Activated CD4-positive, alpha-beta T cell treated with anti-CD3 and anti-CD28 coated beads, Interleukin-2, amount 10 ng/mL, durations not matched to agents 7 days and 5 days (primary cell): ENCODE measurements around the gene UBA52. TPM values are rescaled to one million over a fixed set of nuclear protein-coding genes. Genes with fewer than 3 reads are reported as not detected.
A peak's percentile ranks its signal among the peaks of the same experiment; 100 is the strongest.
"Not testable (repeated sequence)": the region's sequence is repeated elsewhere in the genome, so short reads cannot be mapped to it uniquely, and the experiment has no call there.

ENCODE experiments used
- CTCF ChIA-PET: fragments of 350-600 bp; sonication (Branson Sonifier 250); formaldehyde crosslinking; loops from one replicate; lab custom pipeline; 2021; ENCODE audit warnings: antibody characterized with exemption; lab: Charles Lee
- POLR2A ChIA-PET: fragments of 350-600 bp; sonication (Branson Sonifier 250); formaldehyde crosslinking; loops from one replicate; lab custom pipeline; 2021; ENCODE audit warnings: antibody characterized with exemption; lab: Charles Lee
- DNase-seq: peaks from one replicate; pipeline ENCODE4 v3.0.0-alpha.2; 2020
- H3K27ac Mint-ChIP-seq: one replicate; pipeline ENCODE4 v1.8.0; 2021; ENCODE audit warnings: mild to moderate bottlenecking, moderate library complexity, mixed read lengths
- H3K27me3 Mint-ChIP-seq: one replicate; pipeline ENCODE4 v1.8.0; 2021; ENCODE audit warnings: mixed read lengths
- H3K36me3 Mint-ChIP-seq: one replicate; pipeline ENCODE4 v1.8.0; 2021; ENCODE audit warnings: low read depth, mixed read lengths
- H3K4me1 Mint-ChIP-seq: one replicate; pipeline ENCODE4 v1.8.0; 2021; ENCODE audit warnings: mixed read lengths
- H3K4me3 Mint-ChIP-seq: one replicate; pipeline ENCODE4 v1.8.0; 2021; ENCODE audit warnings: mild to moderate bottlenecking, moderate library complexity, mixed read lengths
- H3K9me3 Mint-ChIP-seq: one replicate; pipeline ENCODE4 v1.8.0; 2021; ENCODE audit warnings: mixed read lengths
- total RNA-seq, 2 experiments: library from RNA; stranded (reverse); gene quantifications; one replicate each; pipeline ENCODE4 v1.2.3, GENCODE V29; 2021

The UBA52 gene
- total RNA-seq, 2 experiments from 2014 or later, result 1,627 to 1,778 TPM

GRCh38 chr19:18588611-18589379 lies 17.1 kb downstream of the UBA52 start, which contains the start of gene REX1BD:
Gene REX1BD, plus strand, starts transcription at chr19:18588798. Its CDS starts 4 bp downstream, at chr19:18588802.
- CTCF ChIA-PET, result interaction anchor here (0.6 to 3.8 kb wide), 39 partner anchors 8 to 784 kb away, joined by 3 to 41 read pairs (median 4); partner anchors contain the start of genes COPE, DDX49, FKBP8 and KXD1
- POLR2A ChIA-PET, result interaction anchor here (1.0 to 2.2 kb wide), 3 partner anchors 17 to 69 kb away, joined by 3 to 14 read pairs (median 3); partner anchors contain the start of gene UBA52
- Mint-ChIP-seq H3K9me3 (no peaks in the 10 kb centered on the region), H3K36me3 (peaks cover 16% of the 10 kb centered on the region), H3K27ac (peak within 1 kb of the TSS; percentile 95), H3K4me1 (peaks cover 44% of the 10 kb centered on the region), H3K4me3 (peak within 1 kb of the TSS; percentile 84), H3K27me3 (peaks cover 2% of the 10 kb centered on the region)
- DNase-seq, result peak; percentile 89

GRCh38 chr19:18589380-18590272 lies 18.0 kb downstream of the UBA52 start:
- Mint-ChIP-seq H3K27me3 (peaks cover 3% of the 10 kb centered on the region), H3K9me3 (no peaks in the 10 kb centered on the region), H3K4me3 (peak overlapping the region; percentile 84), H3K36me3 (peaks cover 16% of the 10 kb centered on the region), H3K27ac (peak overlapping the region; percentile 95), H3K4me1 (peaks cover 45% of the 10 kb centered on the region)
- POLR2A ChIA-PET, result interaction anchor here (0.6 to 2.2 kb wide), 5 partner anchors 18 to 810 kb away, joined by 3 to 14 read pairs (median 3); partner anchors contain the start of gene UBA52
- DNase-seq, result peak; percentile 77
- CTCF ChIA-PET, result interaction anchor here (0.6 to 3.8 kb wide), 37 partner anchors 8 to 785 kb away, joined by 3 to 41 read pairs (median 4); partner anchors contain the start of genes COPE, DDX49, FKBP8 and KXD1

DNA sequence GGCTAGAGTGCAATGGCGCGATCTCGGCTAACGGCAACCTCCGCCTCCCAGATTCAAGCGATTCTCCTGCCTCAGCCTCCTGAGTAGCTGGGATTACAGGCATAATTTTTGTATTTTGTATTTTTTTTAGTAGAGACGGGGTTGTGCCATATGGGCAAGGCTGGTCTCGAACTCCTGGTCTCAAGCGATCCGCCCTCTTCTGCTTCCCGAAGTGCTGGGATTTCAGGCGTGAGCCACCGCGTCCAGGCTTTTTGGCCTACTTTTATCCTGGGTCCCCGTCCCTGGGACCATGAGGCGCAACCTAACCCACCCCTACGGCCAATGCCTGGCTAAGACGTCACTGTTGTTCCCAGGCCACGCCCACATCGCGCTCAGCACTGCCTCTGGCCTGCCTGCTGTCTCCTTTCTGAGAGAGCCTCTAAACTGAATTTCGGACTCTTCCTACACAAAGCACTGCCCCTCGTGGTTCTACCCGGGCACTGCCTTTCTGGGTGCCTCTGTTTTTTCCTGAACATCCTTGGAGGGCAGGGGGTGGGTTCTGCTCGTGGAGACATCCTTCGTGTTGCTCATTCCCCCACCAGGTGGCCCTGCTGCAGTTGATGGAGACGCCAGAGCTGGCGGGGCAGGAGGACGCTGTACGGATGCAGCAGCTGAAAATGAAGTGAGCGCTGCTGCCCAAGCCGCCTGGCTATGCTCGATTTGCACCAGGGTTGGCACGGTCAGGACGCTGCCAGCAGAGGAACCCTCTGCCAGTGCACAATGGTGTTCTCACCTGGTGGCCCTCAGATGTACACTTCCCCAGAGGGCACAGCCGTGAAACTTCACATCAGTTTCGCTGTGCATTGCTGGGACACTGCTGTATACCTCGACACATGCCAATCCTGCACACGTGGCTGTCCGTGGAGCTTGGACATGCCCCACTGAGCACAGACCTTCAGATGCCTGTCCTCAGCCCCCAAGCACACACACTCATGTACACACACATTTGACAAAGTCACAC lies 18.9 kb downstream of the UBA52 start:
- peaks cover 44% of the 10 kb centered on the region for H3K4me1 Mint-ChIP-seq
- H3K36me3 Mint-ChIP-seq, result peaks cover 16% of the 10 kb centered on the region

GRCh38 chr19:18591735-18592385 lies 20.2 kb downstream of the UBA52 start:
- Mint-ChIP-seq H3K4me1 (peaks cover 36% of the 10 kb centered on the region), H3K4me3 (no peak overlapping the region), H3K36me3 (peaks cover 16% of the 10 kb centered on the region), H3K27ac (no peak overlapping the region), H3K27me3 (peaks cover 16% of the 10 kb centered on the region), H3K9me3 (no peaks in the 10 kb centered on the region)
- DNase-seq, result no peak
- ChIA-PET POLR2A (interaction anchor here (0.6 to 0.7 kb wide), 2 partner anchors 95 to 180 kb away, joined by 6 to 8 read pairs; no protein-coding TSS in a partner anchor), CTCF (interaction anchor here (0.6 to 3.3 kb wide), 5 partner anchors 9 to 106 kb away, joined by 3 to 10 read pairs (median 3); partner anchors contain the start of gene TMEM59L)

More for the DNA sequence above, 18.9 kb downstream of the UBA52 start:
- Mint-ChIP-seq H3K27ac (no peak overlapping the region), H3K9me3 (no peaks in the 10 kb centered on the region), H3K4me3 (peak overlapping the region; percentile 84), H3K27me3 (peaks cover 8% of the 10 kb centered on the region)
- DNase-seq, result no peak
- POLR2A ChIA-PET, result interaction anchor here (0.7 kb wide), 1 partner anchor 181 kb away, joined by 8 read pairs; no protein-coding TSS in a partner anchor
- CTCF ChIA-PET, result interaction anchor here (0.9 to 3.8 kb wide), 8 partner anchors 10 to 329 kb away, joined by 3 to 41 read pairs (median 6); partner anchors contain the start of genes COPE, DDX49 and UBA52

- Mint-ChIP-seq H3K27me3 (peaks cover 16% of the 10 kb centered on the region), H3K4me1 (peaks cover 34% of the 10 kb centered on the region), H3K36me3 (peaks cover 16% of the 10 kb centered on the region)
- DNase-seq, H3K27ac Mint-ChIP-seq, POLR2A ChIA-PET, H3K4me3 Mint-ChIP-seq, H3K9me3 Mint-ChIP-seq: not testable (repeated sequence)
- CTCF ChIA-PET, result interaction anchor here (1.0 to 1.7 kb wide), 6 partner anchors 7 to 141 kb away, joined by 3 to 9 read pairs (median 6); partner anchors contain the start of genes FKBP8 and TMEM59L
Observed at GRCh38 chr19:18592732-18593131, 21.1 kb downstream of the UBA52 start.

GRCh38 chr19:18593367-18594095 lies 21.9 kb downstream of the UBA52 start:
- peaks cover 16% of the 10 kb centered on the region for H3K36me3 Mint-ChIP-seq
- peaks cover 16% of the 10 kb centered on the region for H3K27me3 Mint-ChIP-seq
- no peak for DNase-seq
- H3K27ac Mint-ChIP-seq, result no peak overlapping the region
- ChIA-PET CTCF (interaction anchor here (0.6 to 1.7 kb wide), 21 partner anchors 8 to 274 kb away, joined by 3 to 9 read pairs (median 3); partner anchors contain the start of genes ELL, FKBP8, SSBP4 and TMEM59L), POLR2A (no interaction called here)
- H3K9me3 Mint-ChIP-seq, result no peaks in the 10 kb centered on the region
- peak overlapping the region; percentile 10 for H3K4me3 Mint-ChIP-seq
- H3K4me1 Mint-ChIP-seq, result peaks cover 27% of the 10 kb centered on the region

- peak; percentile 67 for DNase-seq
- Mint-ChIP-seq H3K4me3 (peak overlapping the region; percentile 24), H3K27me3 (peaks cover 16% of the 10 kb centered on the region), H3K4me1 (peaks cover 27% of the 10 kb centered on the region), H3K36me3 (peaks cover 16% of the 10 kb centered on the region), H3K9me3 (no peaks in the 10 kb centered on the region), H3K27ac (no peak overlapping the region)
- CTCF ChIA-PET, result interaction anchor here (0.6 to 1.7 kb wide), 20 partner anchors 9 to 273 kb away, joined by 3 to 9 read pairs (median 3); partner anchors contain the start of genes ELL, SSBP4 and TMEM59L
- POLR2A ChIA-PET, result no interaction called here
Observed at GRCh38 chr19:18594096-18594823, 22.6 kb downstream of the UBA52 start.

DNA sequence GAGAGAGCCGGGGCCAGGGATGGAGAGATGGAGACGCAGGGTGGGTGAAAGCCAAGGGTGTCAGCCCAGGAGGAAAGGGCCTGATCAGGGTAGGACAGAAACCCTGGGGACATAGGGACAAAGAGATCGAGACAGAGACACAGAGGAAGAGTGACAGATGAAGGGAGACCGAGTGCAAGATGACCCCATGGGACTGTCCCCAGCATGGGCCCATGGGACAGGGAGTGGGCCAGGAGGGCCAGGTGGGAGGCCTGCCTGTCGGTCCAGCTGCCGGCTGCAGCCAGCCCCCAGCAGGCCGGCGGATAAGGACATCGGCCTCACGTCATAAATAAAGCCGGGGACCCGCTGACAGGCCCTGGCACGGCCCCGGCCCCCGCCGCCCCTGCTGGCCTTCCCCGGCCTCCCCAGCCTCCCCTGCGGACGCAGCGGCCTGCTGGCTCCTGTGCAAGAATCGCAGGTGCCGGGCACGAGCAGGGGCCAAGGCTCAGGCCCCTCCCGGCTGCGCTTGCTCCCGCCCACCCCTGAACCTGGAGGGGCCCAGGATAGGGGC lies 23.2 kb downstream of the UBA52 start:
- Mint-ChIP-seq H3K4me3 (peak overlapping the region; percentile 24), H3K9me3 (no peaks in the 10 kb centered on the region), H3K4me1 (peaks cover 22% of the 10 kb centered on the region), H3K27ac (no peak overlapping the region), H3K36me3 (peaks cover 12% of the 10 kb centered on the region), H3K27me3 (peaks cover 16% of the 10 kb centered on the region)
- POLR2A ChIA-PET, result no interaction called here
- no peak for DNase-seq
- CTCF ChIA-PET, result interaction anchor here (0.7 to 1.5 kb wide), 7 partner anchors 17 to 252 kb away, joined by 3 to 5 read pairs (median 3); partner anchors contain the start of genes ELL, SSBP4 and UBA52

DNA sequence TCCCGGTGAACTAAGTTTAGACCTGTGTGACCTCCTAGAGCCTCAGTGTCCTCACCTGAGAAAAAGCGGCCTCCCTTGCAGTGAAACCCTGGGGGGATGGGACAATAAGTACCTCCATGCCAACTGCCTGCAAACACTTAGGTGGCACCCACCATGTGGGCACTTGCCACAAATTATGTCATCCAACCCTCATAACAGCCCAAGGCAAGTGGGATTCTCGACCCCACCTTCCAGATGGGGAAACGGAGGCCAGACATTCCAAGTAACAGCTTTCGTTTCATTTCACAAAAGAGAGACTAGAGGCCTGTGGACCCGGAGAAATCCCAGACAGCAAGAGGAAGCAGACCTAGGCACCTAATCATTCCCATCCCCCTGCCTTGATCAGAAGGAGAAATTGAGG lies 23.8 kb downstream of the UBA52 start:
- Mint-ChIP-seq H3K27me3 (peaks cover 16% of the 10 kb centered on the region), H3K4me3 (no peak overlapping the region), H3K4me1 (peaks cover 19% of the 10 kb centered on the region), H3K27ac (no peak overlapping the region), H3K36me3 (peaks cover 11% of the 10 kb centered on the region), H3K9me3 (no peaks in the 10 kb centered on the region)
- no peak for DNase-seq
- POLR2A ChIA-PET, result no interaction called here
- CTCF ChIA-PET, result interaction anchor here (0.7 kb wide), 1 partner anchor 24 kb away, joined by 3 read pairs; the partner anchor contains the start of gene UBA52
